GM12878 (cell line): ENCODE results near the gene IL19. TPM values are rescaled to one million over a fixed set of nuclear protein-coding genes. Genes with fewer than 3 reads are reported as not detected.

ENCODE experiments used
- ATAC-seq: fragments of 200-7000 bp; cut with Tn5 transposase; 3 replicates; pipeline ENCODE4 v1.9.1; 2020; ENCODE audit warnings: mild to moderate bottlenecking, moderate library complexity
- BruUV-seq: library from RNA; stranded (reverse); fragments of 400-500 nt; replicated peaks from 2 replicates; lab custom pipeline; 2021; lab: Mats Ljungman, UMichigan
- CTCF ChIA-PET: fragments of 300-600 bp; sonication (Branson Sonifier 250); formaldehyde crosslinking; extraction: SDS; loops from one replicate; lab custom pipeline; 2021; ENCODE audit warnings: inconsistent platforms; lab: Yijun Ruan, JAX
- POLR2A ChIA-PET: fragments of 350-600 bp; formaldehyde crosslinking; extraction: SDS; loops from one replicate; lab custom pipeline; 2021; ENCODE audit warnings: inconsistent platforms; lab: Charles Lee
- RAD21 ChIA-PET: fragments of 300-600 bp; sonication (Branson Sonifier 250); formaldehyde crosslinking; loops from one replicate; lab custom pipeline; 2023; ENCODE audit warnings: antibody characterized with exemption; ENCODE audit not compliant: unreplicated experiment; lab: Charles Lee
- SMC1A ChIA-PET: fragments of 300-600 bp; sonication (Branson Sonifier 250); formaldehyde crosslinking; loops from one replicate; lab custom pipeline; 2023; ENCODE audit not compliant: unreplicated experiment, uncharacterized antibody; lab: Charles Lee
- DNase-seq: peaks from one replicate; pipeline ENCODE4 v3.0.0-alpha.2; 2011; ENCODE audit warnings: low read depth, low spot score
- FAIRE-seq: peaks from 3 replicates; lab custom pipeline; 2011; peaks lifted over from hg19 to GRCh38; lab: Jason Lieb, UNC
- H2AFZ ChIP-seq: 2 replicates; pipeline ENCODE4 v1.6.0; 2011; ENCODE audit warnings: low read depth, low read length, control low read depth; ENCODE audit not compliant: control insufficient read depth
- H3K27ac ChIP-seq: 2 replicates; pipeline ENCODE4 v1.5.1; 2011; ENCODE audit warnings: control low read depth; ENCODE audit not compliant: control insufficient read depth, insufficient read depth
- H3K27me3 ChIP-seq, 2 experiments: replicated peaks in 1 of 2; 2 replicates each; pipeline versions ENCODE4 v1.6.0 to v1.6.1; 2011; ENCODE audit warnings: low read length in 1 of 2; ENCODE audit not compliant: control insufficient read depth in 2 of 2, insufficient read depth in 2 of 2
- H3K36me3 ChIP-seq, 2 experiments: 2 replicates each; pipeline ENCODE4 v1.5.1; 2011; ENCODE audit warnings: low read length in 1 of 2; ENCODE audit not compliant: control insufficient read depth in 2 of 2, insufficient read depth in 2 of 2
- H3K4me1 ChIP-seq: 2 replicates; pipeline ENCODE4 v1.6.1; 2011; ENCODE audit warnings: mild to moderate bottlenecking, low read length, moderate library complexity, mixed read lengths; ENCODE audit not compliant: control insufficient read depth, insufficient read depth
- H3K4me2 ChIP-seq: 2 replicates; pipeline ENCODE4 v1.6.0; 2011; ENCODE audit warnings: control low read depth; ENCODE audit not compliant: control insufficient read depth, insufficient read depth
- H3K4me3 ChIP-seq: fragments of 200-600 bp; sonication (generic); 2 replicates; pipeline ENCODE4 v1.5.1; 2016
- H3K79me2 ChIP-seq: 2 replicates; pipeline ENCODE4 v1.6.0; 2011; ENCODE audit warnings: low read length; ENCODE audit not compliant: control insufficient read depth, insufficient read depth
- H3K9ac ChIP-seq: 2 replicates; pipeline ENCODE4 v1.8.0; 2011; ENCODE audit warnings: low read length, control low read depth, mixed read lengths; ENCODE audit not compliant: control insufficient read depth, insufficient read depth
- H3K9me3 ChIP-seq: replicated peaks from 3 replicates; pipeline ENCODE4 v1.5.1; 2011; ENCODE audit warnings: mild to moderate bottlenecking, low read length; ENCODE audit not compliant: control insufficient read depth, insufficient read depth
- H4K20me1 ChIP-seq: 2 replicates; pipeline ENCODE4 v1.6.0; 2011; ENCODE audit not compliant: control insufficient read depth, insufficient read depth
- NR2C1 ChIP-seq: fragments of 450-650 bp; IDR thresholded peaks from 2 replicates; pipeline ENCODE4 v1.6.1; 2017; ENCODE audit warnings: antibody characterized with exemption, mild to moderate bottlenecking, moderate library complexity
- WGBS: methylation state at CpG from one replicate; pipeline ENCODE4 v1.1.6; 2016; ENCODE audit warnings: low lambda C conversion rate; ENCODE audit not compliant: insufficient replicate concordance, insufficient coverage; ENCODE audit errors: missing lambda C conversion rate; 5-methylcytosine and 5-hydroxymethylcytosine counted together
- in situ Hi-C: fragments of 300-500 bp; cut with MboI; formaldehyde crosslinking; loops from 9 replicates; pipeline ENCODE4 v1.14.3; 2018; ENCODE audit warnings: mixed read lengths
- intact Hi-C: fragments of 100-400 bp; cut with micrococcal nuclease; formaldehyde crosslinking; loops from one replicate; pipeline ENCODE4 v1.14.2; 2022; ENCODE audit not compliant: unreplicated experiment
- polyA plus RNA-seq, 11 experiments: library from polyadenylated mRNA; depleted of rRNA in 4 of 11; unstranded in 6 of 11; stranded (reverse) in 5 of 11; fragments of >200 nt; fragmentation: Nextera tagmentation in 4 of 11; fragmentation: Illumina TruSeq in 1 of 11; extraction: Ambion mirVana in 4 of 11; extraction: Trizol in 1 of 11; gene quantifications; 1 replicate in 1 of 11; 2 replicates in 10 of 11; pipeline versions ENCODE4 v1.2.1 to v1.2.3, GENCODE V29; 2011 to 2016; ENCODE audit warnings: inconsistent platforms in 2 of 11, missing spikeins in 2 of 11, low read depth in 1 of 11
- total RNA-seq, 4 experiments: library from RNA; depleted of rRNA in 3 of 4; stranded (reverse); fragments of >200 nt in 3 of 4; fragmentation: Illumina TruSeq in 1 of 4; extraction: Trizol in 1 of 4; gene quantifications; 2 replicates each; pipeline versions ENCODE4 v1.2.1 to v1.2.3, GENCODE V29; 2013 to 2021
- TF ChIP-seq, protein P1 (sequence below): fragments of 450-650 bp; IDR thresholded peaks from 2 replicates; pipeline ENCODE4 v1.6.1; 2018; ENCODE audit warnings: mild to moderate bottlenecking, low read depth, moderate library complexity; ENCODE audit not compliant: partially characterized antibody

The IL19 gene
- total and polyA plus RNA-seq, 10 of the 15 experiments (the other 5 are each of a cell fraction or from before 2014, with no cell fraction given), result 0.10 to 0.73 (median 0.28) TPM; not detected in 6

DNA sequence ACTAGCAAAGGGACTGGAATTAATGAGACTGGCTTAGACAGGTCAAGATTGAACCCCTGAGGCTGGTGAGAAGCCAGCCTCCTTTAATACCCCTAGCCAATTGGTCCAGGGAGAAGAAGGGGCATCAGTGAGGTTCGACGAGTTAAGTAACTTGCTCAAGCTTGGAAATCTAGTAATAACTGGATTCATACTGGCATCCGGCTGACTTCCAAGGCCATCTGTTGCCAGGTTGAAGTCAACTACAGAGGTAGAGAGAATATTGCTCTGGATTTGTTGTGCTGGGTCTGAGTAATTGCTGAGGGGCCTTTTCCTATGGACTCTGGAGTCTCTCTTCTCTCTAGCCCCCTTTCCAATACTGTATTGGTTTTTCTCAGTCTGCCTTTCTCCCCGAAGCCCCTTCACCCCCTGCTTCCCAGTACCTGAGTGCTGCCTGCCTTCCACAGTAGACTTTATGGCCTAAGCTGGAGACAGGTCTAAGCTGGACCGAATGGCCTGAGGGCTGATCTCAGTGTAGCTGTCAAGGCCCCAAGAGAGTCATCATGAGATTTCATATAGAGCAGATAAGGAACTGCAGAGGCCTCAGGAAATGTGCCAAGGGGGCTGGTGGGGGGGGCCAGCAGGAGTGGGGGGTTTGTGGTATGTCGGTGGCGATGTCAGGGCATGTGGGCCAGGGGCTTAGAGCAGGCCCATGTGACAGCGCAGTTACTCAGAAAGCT is 42.4 kb upstream of the IL19 start:
- FAIRE-seq, result no peak
- Histone ChIP-seq H3K36me3 (peaks cover 20 to 35% of the 10 kb centered on the region in 2 experiments), H3K4me2 (no peak overlapping the region), H3K9me3 (no peaks in the 10 kb centered on the region), H3K27ac (no peak overlapping the region), H3K9ac (no peak overlapping the region), H2AFZ (no peak overlapping the region), H3K27me3 (no peaks in the 10 kb centered on the region), H3K4me1 (peaks cover 22% of the 10 kb centered on the region), H3K4me3 (no peak overlapping the region), H3K79me2 (peaks cover 31% of the 10 kb centered on the region), H4K20me1 (no peaks in the 10 kb centered on the region; the same call in 1 of the 2 replicates)
- no peak for TF ChIP-seq NR2C1
- TF ChIP-seq, protein P1, sequence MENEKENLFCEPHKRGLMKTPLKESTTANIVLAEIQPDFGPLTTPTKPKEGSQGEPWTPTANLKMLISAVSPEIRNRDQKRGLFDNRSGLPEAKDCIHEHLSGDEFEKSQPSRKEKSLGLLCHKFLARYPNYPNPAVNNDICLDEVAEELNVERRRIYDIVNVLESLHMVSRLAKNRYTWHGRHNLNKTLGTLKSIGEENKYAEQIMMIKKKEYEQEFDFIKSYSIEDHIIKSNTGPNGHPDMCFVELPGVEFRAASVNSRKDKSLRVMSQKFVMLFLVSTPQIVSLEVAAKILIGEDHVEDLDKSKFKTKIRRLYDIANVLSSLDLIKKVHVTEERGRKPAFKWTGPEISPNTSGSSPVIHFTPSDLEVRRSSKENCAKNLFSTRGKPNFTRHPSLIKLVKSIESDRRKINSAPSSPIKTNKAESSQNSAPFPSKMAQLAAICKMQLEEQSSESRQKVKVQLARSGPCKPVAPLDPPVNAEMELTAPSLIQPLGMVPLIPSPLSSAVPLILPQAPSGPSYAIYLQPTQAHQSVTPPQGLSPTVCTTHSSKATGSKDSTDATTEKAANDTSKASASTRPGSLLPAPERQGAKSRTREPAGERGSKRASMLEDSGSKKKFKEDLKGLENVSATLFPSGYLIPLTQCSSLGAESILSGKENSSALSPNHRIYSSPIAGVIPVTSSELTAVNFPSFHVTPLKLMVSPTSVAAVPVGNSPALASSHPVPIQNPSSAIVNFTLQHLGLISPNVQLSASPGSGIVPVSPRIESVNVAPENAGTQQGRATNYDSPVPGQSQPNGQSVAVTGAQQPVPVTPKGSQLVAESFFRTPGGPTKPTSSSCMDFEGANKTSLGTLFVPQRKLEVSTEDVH, result no peak
- ChIA-PET CTCF (interaction anchor here (0.9 to 20.3 kb wide), 10 partner anchors 9 to 253 kb away, joined by 3 to 805 read pairs (median 8); partner anchors contain the start of genes IL19 and MAPKAPK2), SMC1A (interaction anchor here (0.9 to 5.0 kb wide), 11 partner anchors 10 to 188 kb away, joined by 3 to 66 read pairs (median 6); partner anchors contain the start of gene DYRK3), RAD21 (interaction anchor here (1.0 to 4.1 kb wide), 3 partner anchors 13 to 184 kb away, joined by 5 to 35 read pairs (median 7); no protein-coding TSS in a partner anchor), POLR2A (no interaction called here)
- WGBS, result 75% methylated on average over 7 of the region's 8 CpGs
- in situ Hi-C loops, result loop anchor here (5.0 kb wide), 2 partner anchors 184 to 249 kb away; no protein-coding TSS in a partner anchor
- DNase-seq, result no peak
- no TSS peak for BruUV-seq
- no peak for ATAC-seq
- intact Hi-C loops, result loop anchor here (10.0 kb wide), 1 partner anchor 93 kb away; the partner anchor contains the start of gene DYRK3
